Right renal pelvis (tissue), 4 donors: ENCODE measurements around the gene MYH7B. TPM values are rescaled to one million over a fixed set of nuclear protein-coding genes. Genes with fewer than 3 reads are reported as not detected.
A peak's percentile ranks its signal among the peaks of the same experiment; 100 is the strongest.

ENCODE experiments used
- DNase-seq, 4 donors: peaks; one replicate each; pipeline ENCODE4 v3.0.0-alpha.2; 2013; ENCODE audit warnings: low read depth in 4 of 4, low spot score in 3 of 4, missing footprints in 1 of 4
- polyA plus RNA-seq, 4 donors: library from polyadenylated mRNA; unstranded; fragments of 120-200 nt; gene quantifications; one replicate each; pipeline ENCODE4 v1.2.1, GENCODE V29; 2013; ENCODE audit not compliant: insufficient read length in 4 of 4

Gene MYH7B
- polyA plus RNA-seq, 4 donors = 0.79 to 1.9 (median 1.3) TPM

DNA sequence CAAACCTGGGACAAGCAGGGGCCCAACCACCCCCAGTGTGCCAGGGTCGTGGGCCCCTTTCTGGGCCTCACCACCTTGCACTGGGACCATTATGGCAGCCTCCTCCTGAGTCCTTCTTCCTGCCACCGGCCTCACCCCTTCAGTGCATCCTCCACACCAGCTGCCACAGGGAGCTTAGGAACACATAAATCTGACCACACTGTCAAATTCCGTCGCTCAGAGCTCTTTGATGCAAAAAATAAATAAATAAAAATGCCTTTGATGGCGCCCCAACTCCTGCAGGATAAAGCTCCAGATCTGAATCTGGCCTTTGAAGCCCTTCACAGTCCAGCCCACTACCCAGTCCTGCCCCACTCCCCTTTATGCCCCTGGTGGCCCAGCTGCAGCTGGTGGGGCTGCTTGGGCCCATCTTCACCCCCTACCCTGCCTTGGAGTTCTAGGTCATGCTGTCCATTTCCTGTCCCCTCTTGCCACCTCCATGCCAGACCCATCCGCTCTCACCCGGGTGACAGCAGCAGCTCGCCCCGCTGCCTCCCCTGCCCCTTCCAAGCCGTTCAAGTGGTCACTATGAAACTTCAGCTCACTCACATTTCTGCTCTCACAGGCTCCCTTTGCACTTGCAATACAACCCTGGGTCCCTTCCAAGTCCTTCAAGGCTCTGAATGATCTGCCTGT lies 16.0 kb downstream of the MYH7B start:
- DNase-seq = no peak

DNA sequence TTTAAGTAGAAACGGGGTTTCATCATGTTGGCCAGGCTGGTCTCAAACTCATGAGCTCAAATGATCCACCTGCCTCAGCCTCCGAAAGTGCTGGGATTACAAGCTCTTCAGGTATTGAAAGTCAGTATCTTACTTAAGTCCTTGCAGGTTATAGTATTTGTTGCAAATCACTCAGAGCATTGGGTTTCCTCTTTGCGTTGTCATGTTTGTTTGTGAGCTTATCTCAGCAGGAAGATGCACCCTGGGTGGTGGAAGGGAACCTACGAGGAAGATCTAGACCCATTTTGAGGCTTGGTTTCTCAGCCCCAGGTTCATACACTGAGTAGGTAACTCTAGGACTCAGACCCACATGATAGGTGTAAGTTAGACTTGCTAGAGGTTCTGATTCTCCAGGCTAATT lies 18.6 kb downstream of the MYH7B start:
- DNase-seq = no peak

DNA sequence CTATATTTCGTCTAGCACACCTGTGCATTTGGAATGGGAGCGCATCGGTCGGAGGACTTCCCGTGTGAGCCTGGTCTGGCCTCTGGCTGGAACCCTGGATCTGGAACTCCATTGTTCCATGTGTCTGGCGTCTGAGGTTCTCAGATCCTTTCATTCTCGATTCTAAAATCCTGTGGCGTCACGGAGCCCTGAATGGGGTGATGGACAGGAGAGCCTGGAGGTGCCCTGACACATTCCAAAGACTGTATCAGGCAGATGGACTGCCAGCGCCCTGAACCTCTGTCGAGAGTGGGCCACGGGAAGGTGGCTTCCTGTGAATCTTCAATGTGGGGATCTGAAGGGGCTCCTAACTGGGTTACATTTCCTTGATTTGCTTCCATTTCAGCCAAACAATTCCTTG lies 20.6 kb downstream of the MYH7B start:
- DNase-seq = no peak

DNA sequence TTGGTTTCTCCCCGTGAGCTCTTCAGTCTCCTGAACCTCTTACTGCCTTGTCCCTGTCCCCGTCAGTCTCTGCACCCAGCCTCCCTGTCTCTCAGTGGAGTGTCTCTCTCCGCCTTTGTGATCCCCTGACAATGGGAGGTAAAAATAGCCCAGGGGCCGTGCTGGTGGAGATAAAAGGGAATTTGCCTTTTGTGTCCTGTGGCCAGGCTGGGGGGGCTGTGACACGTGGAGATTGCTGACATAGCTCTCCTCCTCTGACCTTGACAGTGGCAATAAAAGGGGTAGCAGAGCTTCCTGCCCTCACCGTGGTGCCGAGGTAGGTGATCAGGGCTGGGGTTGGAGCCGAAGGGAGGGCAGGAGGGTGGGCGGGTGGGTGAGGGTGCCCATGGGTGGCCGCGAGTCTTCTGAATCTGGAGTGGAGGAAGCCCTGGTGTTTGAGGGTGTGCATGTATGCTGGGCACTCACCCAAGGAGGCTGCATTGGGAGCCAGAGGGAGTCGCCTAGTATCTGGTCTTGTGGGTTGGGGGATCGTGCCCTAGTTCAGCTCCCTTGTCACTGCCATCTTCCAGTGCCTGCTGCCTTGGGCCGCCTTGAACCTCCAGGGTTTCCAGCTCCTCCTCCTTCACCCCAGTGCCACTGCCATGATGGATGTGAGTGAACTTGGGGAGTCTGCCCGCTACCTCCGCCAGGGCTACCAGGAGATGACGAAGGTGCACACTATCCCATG lies 21.9 kb downstream of the MYH7B start:
- no peak for DNase-seq

DNA sequence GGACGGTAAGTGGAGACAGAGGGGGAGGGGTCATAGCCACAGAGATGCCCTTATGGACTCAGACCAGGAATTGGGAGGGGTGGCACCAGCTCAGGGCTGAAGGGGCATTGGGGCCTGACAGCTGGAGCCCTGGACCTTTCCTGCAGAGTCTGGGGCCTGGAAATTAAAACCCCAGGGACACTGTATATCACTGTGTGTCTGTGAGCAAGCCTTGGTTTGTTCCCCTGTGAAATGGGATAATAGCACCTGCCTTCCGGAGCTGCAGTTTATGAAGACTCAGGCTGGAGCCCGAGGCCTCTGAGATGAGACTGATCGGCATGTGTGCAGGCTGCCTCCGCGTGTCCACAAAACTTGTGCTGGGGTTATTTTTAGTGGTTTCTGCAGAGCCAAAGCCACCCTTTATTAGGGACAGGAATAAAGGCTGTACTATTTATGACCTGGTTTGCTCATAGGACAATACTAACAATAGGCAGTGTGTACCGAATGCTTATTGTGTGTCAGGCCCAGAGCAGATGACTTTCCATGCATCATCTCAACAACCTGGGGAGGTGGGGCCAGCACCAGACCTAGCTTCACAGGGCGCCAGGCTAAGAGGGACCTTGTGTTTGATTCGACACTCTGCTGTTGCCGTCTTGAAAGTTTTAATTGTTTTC lies 22.6 kb downstream of the MYH7B start:
- no peak for DNase-seq

DNA sequence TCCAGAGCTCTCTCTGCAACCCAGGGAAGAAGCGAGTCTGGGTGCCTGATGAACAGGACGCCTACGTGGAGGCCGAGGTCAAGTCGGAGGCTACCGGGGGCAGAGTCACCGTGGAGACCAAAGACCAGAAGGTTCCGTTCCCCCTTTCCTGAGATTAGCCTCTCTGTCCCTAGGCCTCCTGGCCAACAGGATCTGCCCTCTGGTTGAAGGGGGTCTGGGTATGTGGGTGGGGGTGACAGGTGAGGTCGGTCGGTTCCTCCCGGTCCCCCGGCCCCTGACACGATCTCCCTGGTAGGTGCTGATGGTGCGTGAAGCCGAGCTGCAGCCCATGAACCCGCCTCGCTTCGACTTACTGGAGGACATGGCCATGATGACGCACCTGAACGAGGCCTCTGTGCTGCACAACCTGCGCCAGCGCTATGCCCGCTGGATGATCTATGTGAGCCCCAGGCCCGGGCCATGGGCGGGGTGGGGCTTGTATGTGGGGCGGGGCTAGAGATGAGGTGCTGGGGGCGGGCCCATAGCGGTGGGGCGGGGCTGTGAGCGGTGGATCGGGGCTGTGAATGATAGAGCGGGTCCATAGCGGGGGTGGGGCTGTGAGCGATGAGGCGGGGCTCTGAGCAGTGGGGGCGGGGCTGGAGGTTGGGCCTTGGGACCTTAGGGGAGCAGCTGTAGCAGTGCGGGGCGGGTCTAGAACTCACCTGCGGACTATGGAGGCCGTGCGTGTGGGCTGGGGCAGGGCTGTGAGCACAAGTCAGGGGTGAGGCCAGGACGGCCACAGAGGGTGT lies 23.9 kb downstream of the MYH7B start:
- no peak for DNase-seq

DNA sequence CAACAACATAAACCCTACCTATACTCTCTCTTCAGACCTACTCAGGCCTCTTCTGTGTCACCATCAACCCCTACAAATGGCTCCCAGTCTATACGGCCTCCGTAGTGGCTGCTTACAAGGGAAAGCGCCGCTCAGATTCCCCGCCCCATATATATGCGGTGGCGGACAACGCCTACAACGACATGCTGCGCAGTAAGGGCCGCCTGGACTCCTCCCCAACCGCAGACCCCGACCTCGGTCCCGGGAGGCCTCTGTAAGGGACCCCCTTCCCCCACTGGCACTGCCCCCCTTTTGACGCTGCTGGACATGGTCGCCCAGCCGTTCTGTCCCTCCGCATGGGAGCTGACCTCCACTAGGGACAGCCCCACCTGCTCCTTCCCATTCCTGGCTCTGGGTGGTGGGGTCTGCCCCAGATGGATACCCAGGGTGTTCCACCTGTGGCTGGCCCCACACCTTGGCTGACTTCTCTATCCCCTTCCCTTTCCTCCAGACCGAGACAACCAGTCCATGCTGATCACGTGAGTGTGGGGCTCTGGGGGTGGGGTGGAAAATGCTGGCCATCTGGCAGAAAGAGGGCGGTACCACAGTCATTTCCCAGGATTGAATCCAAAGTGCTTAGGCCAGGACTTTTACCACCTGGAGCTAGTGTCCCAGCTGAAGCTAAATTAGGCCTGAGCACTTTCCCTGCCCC lies 25.0 kb downstream of the MYH7B start:
- no peak for DNase-seq

DNA sequence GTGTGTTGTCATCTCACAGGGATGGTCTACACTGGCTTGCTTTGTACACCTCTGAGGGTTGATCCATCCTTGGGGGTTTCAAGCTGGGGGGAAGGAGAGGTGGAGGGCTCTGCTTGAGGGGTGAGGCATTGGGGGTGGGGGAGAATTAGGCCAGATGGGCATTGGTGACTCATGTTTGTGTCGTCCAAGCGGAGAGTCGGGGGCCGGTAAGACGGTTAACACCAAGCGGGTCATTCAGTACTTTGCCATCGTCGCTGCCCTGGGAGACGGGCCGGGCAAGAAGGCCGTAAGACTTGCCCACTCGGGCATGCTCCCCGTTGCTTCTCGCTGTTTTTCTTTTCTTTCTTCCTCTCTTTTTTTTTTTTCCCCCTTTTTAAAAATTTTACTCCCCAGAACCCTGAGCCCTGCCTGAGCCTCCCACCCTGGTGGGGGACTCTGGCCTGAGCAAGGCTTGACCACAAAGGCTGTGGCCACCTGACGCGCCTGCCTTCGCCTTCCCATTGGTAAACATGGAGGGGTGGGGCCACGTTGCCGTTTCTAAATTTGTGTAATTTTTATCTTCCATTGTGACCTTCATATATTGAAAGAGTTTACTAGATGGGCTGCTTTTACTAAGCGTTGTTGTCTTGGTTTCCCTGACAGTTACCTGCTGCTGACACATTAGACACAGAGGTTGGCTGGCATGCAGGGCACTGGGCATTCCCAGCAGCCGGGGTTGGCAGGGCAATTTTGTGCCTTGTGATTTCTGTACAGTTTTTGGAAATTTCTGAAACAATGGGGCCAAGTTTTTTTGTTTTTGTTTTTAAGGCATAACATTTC lies 26.8 kb downstream of the MYH7B start:
- no peak for DNase-seq

DNA sequence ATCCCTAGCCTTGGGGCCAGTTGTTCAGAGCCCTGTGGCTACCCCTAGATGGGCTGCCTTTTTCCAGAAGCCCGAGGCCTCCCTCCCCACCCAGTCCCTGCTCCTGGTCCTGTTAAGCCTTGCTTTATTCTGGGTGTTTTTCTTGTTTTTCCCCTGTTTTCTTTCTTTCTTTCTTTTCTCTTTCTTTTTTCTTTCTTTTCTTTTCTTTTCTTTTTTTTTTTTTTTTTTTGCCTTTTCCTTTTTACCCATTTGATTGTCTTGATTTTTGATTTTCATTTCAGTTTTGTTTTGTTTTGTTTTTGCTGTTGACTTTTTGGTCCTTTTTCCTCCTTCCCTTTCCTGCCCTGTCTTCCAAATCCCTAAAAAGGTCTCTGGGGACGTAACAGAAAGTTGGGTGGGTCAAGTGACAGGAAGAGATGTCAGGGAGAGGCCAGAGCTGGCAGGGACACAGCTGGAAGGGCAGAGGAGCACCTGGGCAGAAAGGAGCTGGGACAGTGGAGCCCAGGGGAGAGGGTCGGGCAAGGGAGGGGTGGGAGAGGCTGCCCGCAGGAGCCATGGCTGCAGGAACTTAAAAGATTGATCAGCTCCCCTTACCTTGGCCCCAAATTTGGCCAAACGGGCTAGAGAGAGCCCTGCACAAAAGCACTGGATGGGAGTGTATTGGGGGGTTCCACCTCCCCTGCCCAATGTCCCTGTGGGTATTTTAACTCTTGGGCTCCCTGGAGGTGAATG lies 27.6 kb downstream of the MYH7B start:
- DNase-seq = no peak

DNA sequence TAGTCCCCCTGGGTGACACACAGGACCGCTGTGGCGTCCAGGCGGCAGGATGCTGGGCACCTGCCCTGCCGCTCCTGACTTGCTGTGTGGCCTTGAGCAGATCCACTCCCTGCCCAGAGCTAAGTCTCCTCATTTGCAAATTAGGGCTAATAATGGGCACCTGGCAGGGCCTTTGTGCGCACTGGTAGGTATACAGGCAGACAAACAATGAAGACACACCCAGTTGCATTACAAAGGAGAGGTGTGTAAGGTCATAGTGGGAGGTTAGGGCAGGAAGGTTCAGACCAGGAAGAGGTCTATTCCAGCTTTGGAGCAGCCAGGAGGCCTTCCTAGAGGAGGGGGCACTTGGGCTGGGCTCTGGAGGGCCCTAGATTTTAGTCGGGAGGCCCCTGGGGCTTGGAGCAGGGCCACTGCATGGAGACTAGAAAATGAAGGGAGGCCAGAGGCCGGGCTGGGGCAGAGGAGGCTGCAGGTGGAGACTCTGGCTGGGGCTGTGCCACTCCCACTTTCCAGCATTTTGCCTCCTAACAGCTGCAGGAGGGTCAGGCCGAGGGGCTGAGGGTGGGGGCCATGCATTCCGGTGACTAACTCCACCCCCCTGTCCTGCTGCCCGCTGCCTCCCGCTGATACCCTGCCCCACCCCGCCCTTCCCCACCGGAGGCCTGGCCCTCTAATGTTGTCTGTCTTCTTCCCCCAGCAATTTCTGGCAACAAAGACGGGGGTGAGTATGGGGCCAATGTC lies 28.5 kb downstream of the MYH7B start:
- DNase-seq = no peak

DNA sequence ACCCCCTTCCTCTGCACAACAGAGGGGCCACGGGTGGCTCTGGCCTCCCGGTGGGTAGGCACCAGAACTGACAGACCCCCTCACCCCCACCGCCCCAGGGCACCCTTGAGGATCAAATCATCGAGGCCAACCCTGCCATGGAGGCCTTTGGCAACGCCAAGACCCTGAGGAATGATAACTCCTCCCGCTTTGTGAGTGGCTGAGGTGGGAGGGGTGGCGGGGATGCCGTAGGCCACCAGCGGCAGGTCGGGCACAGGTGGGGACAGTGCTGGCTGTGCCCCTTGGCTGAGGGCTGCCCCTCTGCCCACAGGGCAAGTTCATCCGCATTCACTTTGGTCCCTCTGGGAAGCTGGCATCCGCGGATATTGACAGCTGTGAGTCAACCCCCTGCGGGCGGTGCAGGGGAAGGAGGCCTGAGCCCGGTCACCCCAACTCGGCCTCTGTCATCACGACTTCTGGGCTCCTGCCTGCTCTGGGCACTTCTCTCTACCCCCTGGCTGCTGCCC lies 29.1 kb downstream of the MYH7B start:
- no peak for DNase-seq

DNA sequence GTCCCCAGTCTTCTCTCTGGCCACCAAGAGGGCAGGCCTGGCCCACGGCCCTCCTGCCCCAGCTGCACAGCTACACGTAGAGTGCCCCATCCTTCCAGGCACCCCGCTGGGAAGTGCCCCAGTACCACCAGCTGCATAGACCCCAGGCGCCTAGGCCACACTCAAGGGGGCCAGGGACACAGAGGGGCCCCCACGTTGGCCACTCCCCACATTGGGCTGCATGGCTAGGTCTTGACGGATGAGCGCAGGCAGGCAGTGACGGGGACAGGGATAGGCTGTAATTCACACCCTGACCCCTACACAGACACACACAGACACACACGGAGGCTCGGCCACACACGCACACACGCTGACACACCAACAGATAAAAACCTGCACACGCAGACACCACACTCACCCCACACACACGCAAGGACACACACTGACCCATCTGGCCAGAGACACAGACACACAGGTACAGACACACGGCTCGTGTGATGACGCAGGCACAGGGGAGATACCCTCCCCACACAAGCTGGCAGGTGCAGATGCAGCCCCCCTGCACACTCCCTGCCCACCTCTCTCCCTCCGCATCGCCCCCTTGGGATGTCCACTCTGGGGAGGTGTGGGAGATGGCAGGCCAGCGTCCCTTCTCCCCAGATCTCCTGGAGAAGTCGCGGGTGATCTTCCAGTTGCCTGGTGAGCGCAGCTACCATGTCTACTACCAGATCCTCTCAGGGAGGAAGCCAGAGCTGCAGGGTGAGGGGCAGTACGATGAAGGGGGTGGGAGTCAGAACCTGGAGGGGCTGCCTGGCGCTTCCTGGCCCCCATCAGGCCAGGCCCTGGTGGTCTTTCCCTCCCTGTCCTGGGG lies 30.0 kb downstream of the MYH7B start:
- no peak for DNase-seq

DNA sequence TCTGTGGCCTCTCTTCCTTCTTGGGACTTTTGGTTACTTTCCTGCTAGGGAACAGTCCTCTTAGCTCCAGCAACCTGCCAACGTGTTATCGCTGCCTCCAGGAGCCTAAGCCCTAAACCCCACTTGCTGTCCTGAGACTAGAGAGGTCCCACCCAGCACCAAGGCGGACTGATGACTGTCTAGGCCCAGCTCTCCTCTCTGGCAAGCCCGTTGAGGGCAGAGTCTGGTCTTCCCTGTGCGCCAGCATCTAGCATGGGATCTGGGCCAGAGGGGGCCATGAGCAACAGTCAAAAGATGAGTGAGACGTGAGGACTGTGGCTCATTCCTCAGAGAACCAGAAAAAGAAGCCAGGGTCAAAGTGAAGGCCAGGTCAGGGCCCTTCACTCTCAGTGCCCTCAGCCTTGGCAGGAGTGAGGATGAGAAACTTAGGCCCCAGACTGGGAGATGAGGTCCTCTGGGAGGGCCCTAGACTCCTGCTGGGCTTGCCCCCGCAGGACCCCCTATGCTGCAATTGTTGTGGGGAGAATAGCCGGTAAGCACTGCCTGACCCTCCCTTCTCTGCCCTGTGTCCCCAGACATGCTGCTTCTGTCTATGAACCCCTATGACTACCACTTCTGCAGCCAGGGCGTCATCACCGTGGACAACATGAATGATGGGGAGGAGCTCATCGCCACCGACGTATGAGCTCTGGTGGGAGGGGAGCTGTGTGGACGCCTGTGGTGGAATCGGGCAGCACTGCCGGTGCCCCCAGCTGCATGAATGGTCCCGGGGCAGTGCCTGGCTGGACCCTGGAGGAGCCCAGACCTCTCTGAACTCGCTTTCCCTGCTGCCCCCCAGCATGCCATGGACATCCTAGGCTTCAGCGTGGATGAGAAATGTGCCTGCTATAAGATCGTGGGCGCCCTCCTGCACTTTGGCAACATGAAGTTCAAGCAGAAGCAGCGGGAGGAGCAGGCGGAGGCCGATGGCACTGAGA lies 30.9 kb downstream of the MYH7B start:
- DNase-seq = no peak

DNA sequence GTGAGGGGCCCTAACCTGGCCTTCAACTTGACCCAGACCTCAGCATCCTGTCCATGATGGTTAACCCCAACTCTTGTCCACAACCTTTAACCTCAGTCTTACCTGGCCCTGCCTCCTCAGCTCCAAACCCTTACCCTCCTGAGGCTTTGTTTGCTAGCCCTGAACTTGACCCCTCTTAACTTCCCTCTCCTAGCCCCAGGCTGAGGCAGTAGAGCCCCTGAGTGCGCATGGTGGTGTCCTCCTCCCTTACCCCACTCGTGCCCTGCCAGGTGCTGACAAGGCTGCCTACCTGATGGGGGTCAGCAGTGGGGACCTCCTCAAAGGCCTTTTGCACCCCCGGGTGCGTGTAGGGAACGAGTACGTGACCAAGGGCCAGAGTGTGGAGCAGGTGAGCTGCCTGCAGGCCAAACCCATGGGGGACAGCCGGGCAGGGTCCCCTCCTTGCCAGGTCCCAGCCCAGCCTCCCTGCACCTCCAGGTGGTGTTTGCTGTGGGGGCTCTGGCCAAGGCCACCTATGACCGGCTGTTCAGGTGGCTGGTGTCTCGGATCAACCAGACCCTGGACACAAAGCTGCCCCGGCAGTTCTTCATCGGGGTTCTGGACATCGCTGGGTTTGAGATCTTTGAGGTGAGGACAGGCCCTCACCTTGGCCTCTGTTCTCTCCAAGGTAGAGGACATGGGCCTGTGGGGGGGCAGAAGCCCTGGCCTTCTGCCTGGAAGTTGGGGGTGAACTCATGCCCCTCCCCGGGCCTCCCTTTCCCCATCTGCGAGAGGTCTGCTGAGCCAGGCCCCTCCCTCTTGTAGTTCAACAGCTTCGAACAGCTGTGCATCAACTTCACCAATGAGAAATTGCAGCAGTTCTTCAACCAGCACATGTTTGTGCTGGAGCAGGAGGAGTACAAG lies 31.9 kb downstream of the MYH7B start:
- peak in 1 of 4 donors; percentile 8 for DNase-seq

DNA sequence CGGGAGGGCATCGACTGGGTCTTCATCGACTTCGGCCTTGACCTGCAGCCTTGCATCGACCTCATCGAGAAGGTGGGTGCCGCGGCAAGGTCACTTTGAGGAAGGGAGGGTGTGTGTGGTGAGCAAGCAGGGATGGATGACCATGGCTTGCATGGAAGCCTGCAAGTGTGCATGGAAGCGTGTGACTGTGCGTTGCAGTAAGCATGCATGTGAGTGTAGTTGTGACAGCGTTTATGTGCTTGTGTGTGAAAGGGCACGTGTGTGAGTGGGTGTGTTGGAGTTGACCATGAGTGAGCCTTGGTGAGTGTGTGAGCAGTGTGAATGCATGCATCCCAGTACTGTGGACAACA lies 32.5 kb downstream of the MYH7B start:
- no peak for DNase-seq
